Stomach (tissue), 9 donors: ENCODE results near the gene ASH1L. TPM values are rescaled to one million over a fixed set of nuclear protein-coding genes. Genes with fewer than 3 reads are reported as not detected.
"Not testable (repeated sequence)": the region's sequence is repeated elsewhere in the genome, so short reads cannot be mapped to it uniquely, and the experiment has no call there.

ENCODE experiments used
- DNase-seq, 2 donors: peaks; one replicate each; pipeline versions ENCODE4 v3.0.0 to v3.0.0-alpha.2; 2013 to 2019
- H3K27ac ChIP-seq, 5 donors: fragments of 200-600 bp in 4 of 5; sonication (generic) in 4 of 5; one replicate each; pipeline ENCODE4 v1.5.1; 2013 to 2019; ENCODE audit warnings: mild to moderate bottlenecking in 1 of 5, moderate library complexity in 1 of 5
- H3K27me3 ChIP-seq, 3 donors: fragments of 200-600 bp; sonication (generic); one replicate each; pipeline ENCODE4 v1.5.1; 2017 to 2019; ENCODE audit warnings: mixed run types in 1 of 3
- H3K36me3 ChIP-seq, 4 donors: fragments of 200-600 bp; sonication (generic); 1 replicate in 3 of 4; 2 replicates in 1 of 4; pipeline ENCODE4 v1.5.1; 2016 to 2019
- H3K4me1 ChIP-seq, 4 donors: fragments of 200-600 bp; sonication (generic); one replicate each; pipeline ENCODE4 v1.5.1; 2016 to 2019
- H3K4me3 ChIP-seq, 4 donors: fragments of 200-600 bp; sonication (generic) in 3 of 4; one replicate each; pipeline ENCODE4 v1.5.1; 2016 to 2019; ENCODE audit warnings: mild to moderate bottlenecking in 1 of 4
- H3K9me3 ChIP-seq, 4 donors: fragments of 200-600 bp; sonication (generic); one replicate each; pipeline ENCODE4 v1.5.1; 2016 to 2019
- CTCF ChIP-seq, 7 experiments: fragments of 450-650 bp in 4 of 7; fragments of 200-600 bp in 3 of 7; sonication (generic) in 3 of 7; IDR thresholded peaks; one replicate each; pipeline ENCODE4 v1.5.1; 2016 to 2019; ENCODE audit warnings: antibody characterized with exemption in 7 of 7, control low read depth in 2 of 7, mild to moderate bottlenecking in 1 of 7
- EP300 ChIP-seq: sonication (generic); formaldehyde crosslinking; IDR thresholded peaks from one replicate; pipeline ENCODE4 v1.6.1; 2017; ENCODE audit warnings: antibody characterized with exemption
- POLR2A ChIP-seq, 4 donors: fragments of 450-650 bp; IDR thresholded peaks; one replicate each; pipeline ENCODE4 v1.6.1; 2016; ENCODE audit warnings: antibody characterized with exemption in 4 of 4, control low read depth in 2 of 4, mild to moderate bottlenecking in 1 of 4, moderate library complexity in 1 of 4
- POLR2AphosphoS5 ChIP-seq, 3 donors: sonication (generic); formaldehyde crosslinking; IDR thresholded peaks; one replicate each; pipeline ENCODE4 v1.6.1; 2016; ENCODE audit warnings: antibody characterized with exemption in 3 of 3
- WGBS, 5 donors: extraction: QIAGEN DNeasy Blood & Tissue Kit in 3 of 5; methylation state at CpG; one replicate each; pipeline versions ENCODE4 v1.1.5 to v1.1.7; 2013 to 2018; 5-methylcytosine and 5-hydroxymethylcytosine counted together
- intact Hi-C: fragments of 100-400 bp; cut with DNase I; formaldehyde crosslinking; loops from one replicate; pipeline ENCODE4 v1.15.1; 2023; ENCODE audit warnings: low total_unique reads
- polyA plus RNA-seq, 3 donors: library from polyadenylated mRNA; stranded (reverse); fragments of 200-250 nt; gene quantifications; one replicate each; pipeline ENCODE4 v1.2.3, GENCODE V29; 2013
- total RNA-seq, 5 donors: library from RNA; depleted of rRNA; stranded (reverse); fragments of >200 nt; gene quantifications; one replicate each; pipeline versions ENCODE4 v1.1.0 to v1.2.3, GENCODE V29; 2014 to 2016
- donor health status: healthy with polysubstance abuse.
- donor health status: Bipolar disorder and iron deficiency.
- donor health status: healthy.

Gene ASH1L
- total and polyA plus RNA-seq, 8 donors: 3.0 to 69.4 (median 34.3) TPM

DNA sequence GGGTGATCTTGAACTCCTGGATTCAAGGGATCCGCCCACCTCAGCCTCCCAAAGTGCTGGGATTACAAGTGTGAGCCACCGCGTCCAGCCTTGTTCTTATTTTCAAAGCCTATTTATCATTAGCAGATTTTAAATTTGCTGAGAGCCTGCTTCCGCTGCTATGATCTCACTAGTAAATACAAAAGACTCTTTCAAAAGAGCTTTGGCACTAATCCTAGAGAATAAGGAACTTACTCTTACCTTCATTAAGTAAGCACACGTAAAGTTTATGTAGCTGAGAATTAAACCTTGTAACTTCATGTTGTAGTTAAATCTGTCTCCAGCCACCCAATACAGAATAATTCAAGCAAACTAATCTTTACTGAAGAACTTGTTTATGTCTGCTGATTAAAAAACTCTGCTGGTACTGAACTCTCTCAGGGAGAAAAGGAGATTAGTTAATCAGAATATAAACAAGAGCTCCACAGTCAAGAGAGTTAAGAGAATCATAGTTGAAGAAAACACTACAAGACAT lies 169.6 kb downstream of the ASH1L start:
- H3K27ac ChIP-seq: peak overlapping the region; percentile 56 to 88 (median 72)

DNA sequence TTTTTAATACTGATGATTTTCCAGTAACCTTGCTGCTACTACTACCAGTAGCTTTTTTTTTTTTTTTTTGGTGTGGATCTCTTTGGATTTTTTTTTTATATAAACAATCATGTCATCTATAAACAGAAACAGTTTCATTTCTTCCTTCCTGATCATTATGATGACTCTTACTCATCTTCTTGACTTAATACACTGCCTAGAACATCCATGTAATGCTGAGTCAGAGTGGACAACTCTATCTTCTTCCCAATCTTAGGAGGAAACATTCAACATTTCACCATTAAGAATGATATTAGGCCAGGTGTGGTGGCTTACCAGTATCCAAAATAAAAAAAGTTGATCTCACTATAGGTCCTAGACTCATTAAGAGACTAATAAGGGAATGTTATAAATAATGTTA lies 172.8 kb downstream of the ASH1L start:
- H3K27me3 ChIP-seq: no peaks in the 10 kb centered on the region
- intact Hi-C loops: no loop called here
- no peak for DNase-seq
- peaks cover under 1 to 83% (median 64%) of the 10 kb centered on the region in 4 donors for H3K36me3 ChIP-seq
- peaks cover 0 to 4% (median 0%) of the 10 kb centered on the region in 4 donors for H3K9me3 ChIP-seq
- H3K27ac ChIP-seq: no peak overlapping the region
- H3K4me1 ChIP-seq: peaks cover 5 to 32% (median 10%) of the 10 kb centered on the region in 4 donors
- no peak for TF ChIP-seq POLR2A (IDR thresholded peaks at IDR 0.05)
- TF ChIP-seq EP300: no peak
- TF ChIP-seq CTCF (IDR thresholded peaks at IDR 0.05): no peak
- no peak for TF ChIP-seq POLR2AphosphoS5 (IDR thresholded peaks at IDR 0.05)
- no peak overlapping the region for H3K4me3 ChIP-seq

More for the DNA sequence above, 169.6 kb downstream of the ASH1L start:
- TF ChIP-seq POLR2A (IDR thresholded peaks at IDR 0.05) (no peak), POLR2AphosphoS5 (IDR thresholded peaks at IDR 0.05) (peak in 1 of 3 donors; percentile 32)
- Histone ChIP-seq H3K4me1 (peaks cover 5 to 32% (median 10%) of the 10 kb centered on the region in 4 donors), H3K27me3 (no peaks in the 10 kb centered on the region), H3K4me3 (no peak overlapping the region), H3K36me3 (peaks cover 5 to 67% (median 57%) of the 10 kb centered on the region in 4 donors), H3K9me3 (peaks cover 0 to 4% (median 0%) of the 10 kb centered on the region in 4 donors)
- whole genome bisulfite sequencing, 5 donors: 17 to 41% (median 32%) methylated on average over 5 of the region's 5 CpGs
- DNase-seq: peak; percentile 40 to 61
- intact Hi-C loops: no loop called here

GRCh38 chr1:155385836-155386235 lies 176.8 kb downstream of the ASH1L start:
- 89 to 100% (median 97%) methylated on average over 5 of the region's 5 CpGs for WGBS, 5 donors
- intact Hi-C loops, H3K27ac ChIP-seq, DNase-seq, H3K4me3 ChIP-seq, H3K4me1 ChIP-seq, H3K27me3 ChIP-seq, H3K9me3 ChIP-seq: not testable (repeated sequence)
- H3K36me3 ChIP-seq: peaks cover 0 to 67% (median 59%) of the 10 kb centered on the region in 4 donors

DNA sequence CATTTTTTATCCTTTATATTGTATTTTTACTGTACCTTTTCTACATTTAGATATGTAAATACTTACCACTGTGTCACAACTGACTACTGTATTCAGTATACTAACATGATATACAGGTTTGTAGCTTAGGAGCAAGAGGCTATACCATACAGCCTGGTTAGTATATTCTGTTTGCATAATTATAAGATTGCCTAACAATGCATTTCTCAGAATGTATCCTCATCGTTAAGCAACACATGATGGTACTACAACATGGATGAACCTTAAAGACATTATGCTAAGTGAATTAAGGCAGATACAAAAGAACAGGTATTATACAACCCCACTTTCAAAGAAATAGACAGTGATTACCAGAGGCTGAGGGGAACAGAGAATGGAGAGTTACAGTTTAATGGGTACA lies 179.2 kb downstream of the ASH1L start:
- intact Hi-C loops: no loop called here
- WGBS, 5 donors: 81 to 100% (median 94%) methylated on average over 1 of the region's 1 CpG
- H3K9me3 ChIP-seq: no peaks in the 10 kb centered on the region

DNA sequence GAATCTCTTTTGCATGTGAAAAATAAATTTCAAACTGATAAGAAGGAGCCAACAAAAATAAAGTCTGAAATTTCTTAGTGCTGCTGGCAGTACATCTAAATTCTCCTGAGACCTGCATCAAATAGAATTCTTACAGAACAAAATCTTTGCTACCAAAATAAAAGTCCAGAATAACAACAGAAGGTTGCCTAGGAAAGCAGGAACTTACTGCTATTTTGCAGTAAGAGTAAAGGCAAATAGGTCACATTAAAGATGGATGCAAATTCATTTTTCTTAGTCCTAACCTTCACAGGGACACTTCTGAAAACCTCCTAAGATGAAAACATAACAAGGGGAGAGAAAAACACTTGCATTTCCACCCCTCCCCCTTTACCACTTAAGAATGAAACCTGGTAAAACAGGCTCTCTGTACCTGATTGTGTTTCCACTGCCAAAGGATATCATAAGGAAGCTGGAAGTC lies 182.9 kb downstream of the ASH1L start:
- Histone ChIP-seq H3K9me3 (no peaks in the 10 kb centered on the region), H3K27me3 (no peaks in the 10 kb centered on the region), H3K4me3 (peak overlapping the region in 1 of 4 donors; percentile 15), H3K36me3 (peaks cover 33 to 80% (median 66%) of the 10 kb centered on the region in 4 donors), H3K4me1 (peaks cover 0 to 27% (median 17%) of the 10 kb centered on the region in 4 donors), H3K27ac (peak overlapping the region in 4 of 5 donors; percentile 36 to 72 (median 36))
- TF ChIP-seq POLR2AphosphoS5 (IDR thresholded peaks at IDR 0.05): peak in 1 of 3 donors; percentile 7
- no peak for TF ChIP-seq EP300
- no peak for TF ChIP-seq CTCF (IDR thresholded peaks at IDR 0.05)
- TF ChIP-seq POLR2A (IDR thresholded peaks at IDR 0.05): no peak
- peak in 1 of 2 donors; percentile 77 for DNase-seq
- intact Hi-C loops: no loop called here

More for the DNA sequence above, 179.2 kb downstream of the ASH1L start:
- Histone ChIP-seq H3K36me3 (peaks cover under 1 to 67% (median 53%) of the 10 kb centered on the region in 4 donors), H3K27ac (no peak overlapping the region), H3K4me1 (peaks cover 0 to 27% (median 17%) of the 10 kb centered on the region in 4 donors), H3K27me3 (no peaks in the 10 kb centered on the region), H3K4me3 (no peak overlapping the region)
- no peak for TF ChIP-seq EP300
- no peak for TF ChIP-seq POLR2AphosphoS5 (IDR thresholded peaks at IDR 0.05)
- no peak for TF ChIP-seq CTCF (IDR thresholded peaks at IDR 0.05)
- no peak for TF ChIP-seq POLR2A (IDR thresholded peaks at IDR 0.05)
- DNase-seq: no peak
